ENCODE data around the gene RPS21.
A peak's percentile ranks its signal among the peaks of the same experiment; 100 is the strongest.

Gene RPS21

GRCh38 chr20:62358171-62359042 is 28.5 kb upstream of the RPS21 start:
- H3K36me3 ChIP-seq: peaks cover 43% of the 10 kb centered on the region
- H3K27me3 ChIP-seq (ENCODE audit: insufficient read depth, low read depth, severe bottlenecking): no peaks in the 10 kb centered on the region
- no peak overlapping the region for H3K4me3 ChIP-seq (ENCODE audit: low read depth, low read length)
- no peak for TF ChIP-seq CTCF (IDR thresholded peaks at IDR 0.05; ENCODE audit: low read depth, low read length)
- DNase-seq: peak; percentile 20
- H3K9me3 ChIP-seq (ENCODE audit: severe bottlenecking): no peaks in the 10 kb centered on the region
- peak overlapping the region; percentile 95 for H3K27ac ChIP-seq

DNA sequence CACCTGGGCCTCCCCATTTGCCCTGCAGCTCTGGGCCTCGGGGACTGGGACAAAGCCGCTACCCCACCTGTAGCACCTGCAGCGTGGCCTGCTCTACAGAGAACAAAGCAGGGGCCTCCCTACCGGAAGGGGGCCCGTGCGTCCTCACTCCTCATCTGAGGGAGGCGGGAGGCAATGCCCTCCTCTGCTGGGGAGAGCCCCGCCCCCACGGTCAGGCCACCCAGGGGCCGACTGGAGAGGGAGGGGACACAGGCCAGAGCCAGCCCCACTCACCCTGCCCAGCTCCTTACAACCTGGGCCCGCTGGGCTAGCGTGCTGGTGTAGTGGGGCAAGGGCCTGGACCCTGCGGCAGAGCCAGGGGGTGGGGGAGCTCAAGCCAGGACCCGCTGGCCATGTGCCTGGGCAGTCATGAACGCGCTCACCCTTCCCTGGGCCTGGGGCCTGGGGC is 27.8 kb upstream of the RPS21 start:
- no peaks in the 10 kb centered on the region for H3K27me3 ChIP-seq (ENCODE audit: insufficient read depth, low read depth, severe bottlenecking)
- H3K4me3 ChIP-seq (ENCODE audit: low read depth, low read length): no peak overlapping the region
- H3K9me3 ChIP-seq (ENCODE audit: severe bottlenecking): no peaks in the 10 kb centered on the region
- no peak for TF ChIP-seq CTCF (IDR thresholded peaks at IDR 0.05; ENCODE audit: low read depth, low read length)
- peaks cover 46% of the 10 kb centered on the region for H3K36me3 ChIP-seq
- H3K27ac ChIP-seq: peak overlapping the region; percentile 95
- peak; percentile 75 for DNase-seq

DNA sequence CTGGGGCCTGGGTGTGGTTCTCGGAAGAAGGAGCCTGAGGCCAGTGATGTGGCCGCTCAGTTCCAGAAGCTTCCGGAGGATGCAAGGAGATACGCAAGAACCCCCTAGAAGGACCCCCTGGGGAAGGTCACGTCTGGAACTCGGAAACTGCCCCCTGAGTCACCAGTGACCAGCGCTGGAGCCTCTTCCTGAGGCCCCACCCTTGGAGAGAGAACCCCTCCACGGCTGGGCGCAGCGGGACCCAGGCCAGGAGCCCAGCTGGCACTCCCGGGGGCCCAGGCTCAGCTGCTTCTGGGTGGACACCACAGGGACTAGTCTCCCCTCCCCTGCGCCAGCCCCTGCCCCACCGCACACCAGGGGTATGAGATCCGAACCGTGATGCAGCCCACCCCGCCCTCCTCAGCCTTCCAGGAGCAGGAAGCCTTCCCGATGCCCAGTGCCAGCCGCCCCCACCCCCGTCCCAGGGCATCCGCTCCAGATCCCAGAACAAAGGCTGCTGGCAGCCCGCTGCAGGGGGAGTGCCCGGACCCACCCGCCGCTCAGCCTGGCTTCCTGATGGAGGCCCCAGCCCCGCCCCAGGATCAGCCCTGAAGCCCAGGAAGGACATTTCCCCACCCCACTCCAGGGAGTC is 27.3 kb upstream of the RPS21 start:
- no peaks in the 10 kb centered on the region for H3K27me3 ChIP-seq (ENCODE audit: insufficient read depth, low read depth, severe bottlenecking)
- peak overlapping the region; percentile 95 for H3K27ac ChIP-seq
- no peak for DNase-seq
- TF ChIP-seq CTCF (IDR thresholded peaks at IDR 0.05; ENCODE audit: low read depth, low read length): no peak
- no peak overlapping the region for H3K4me3 ChIP-seq (ENCODE audit: low read depth, low read length)
- no peaks in the 10 kb centered on the region for H3K9me3 ChIP-seq (ENCODE audit: severe bottlenecking)
- peaks cover 46% of the 10 kb centered on the region for H3K36me3 ChIP-seq

- H3K27ac ChIP-seq: no peak overlapping the region
- no peak overlapping the region for H3K4me3 ChIP-seq (ENCODE audit: low read depth, low read length)
- TF ChIP-seq CTCF (IDR thresholded peaks at IDR 0.05; ENCODE audit: low read depth, low read length): no peak
- peak; percentile 8 for DNase-seq
- H3K9me3 ChIP-seq (ENCODE audit: severe bottlenecking): no peaks in the 10 kb centered on the region
- H3K27me3 ChIP-seq (ENCODE audit: insufficient read depth, low read depth, severe bottlenecking): no peaks in the 10 kb centered on the region
- H3K36me3 ChIP-seq: peaks cover 38% of the 10 kb centered on the region
These were observed 25.8 kb upstream of the RPS21 start for GRCh38 chr20:62360854-62361798.

DNA sequence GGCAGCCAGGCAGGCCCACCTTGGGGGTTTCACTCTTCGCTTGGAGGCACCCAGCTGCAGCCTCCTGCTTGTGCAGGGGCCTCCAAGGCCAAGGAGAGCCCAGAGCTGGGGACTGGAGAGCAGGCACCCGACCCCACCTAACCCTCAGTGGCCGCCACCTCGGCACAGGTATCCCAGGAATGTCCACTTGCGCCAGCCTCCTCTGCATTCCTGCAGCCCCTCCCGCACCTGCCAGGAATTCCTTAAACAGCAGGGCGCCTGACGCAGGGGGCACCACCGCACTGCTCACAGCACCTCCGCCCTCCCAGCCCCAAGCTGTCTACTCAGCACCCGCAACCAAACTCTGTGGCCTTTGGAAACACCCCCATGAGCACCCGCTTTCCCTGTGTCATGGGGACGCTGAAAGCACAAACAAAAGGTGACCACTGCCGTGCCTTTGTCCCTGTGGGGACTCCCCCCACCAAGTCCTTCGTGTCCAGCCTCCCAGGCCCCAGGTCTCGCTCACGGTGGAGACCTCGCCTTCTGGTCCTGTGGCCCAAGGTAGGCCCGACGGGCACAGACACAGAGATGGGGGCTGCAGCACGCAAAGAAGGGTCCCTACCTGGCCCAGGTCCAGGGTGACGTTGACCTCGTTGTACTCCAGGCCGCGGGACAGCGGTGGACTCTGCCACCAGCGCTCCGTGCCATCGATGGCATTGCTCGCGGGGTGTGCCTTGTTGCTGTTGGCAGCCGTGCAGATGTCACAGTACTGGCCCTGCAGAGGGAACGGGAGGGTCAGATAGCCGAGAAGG is 24.9 kb upstream of the RPS21 start:
- H3K9me3 ChIP-seq (ENCODE audit: severe bottlenecking): no peaks in the 10 kb centered on the region
- no peak overlapping the region for H3K4me3 ChIP-seq (ENCODE audit: low read depth, low read length)
- H3K27ac ChIP-seq: peak overlapping the region; percentile 93
- DNase-seq: no peak
- H3K27me3 ChIP-seq (ENCODE audit: insufficient read depth, low read depth, severe bottlenecking): no peaks in the 10 kb centered on the region
- peaks cover 38% of the 10 kb centered on the region for H3K36me3 ChIP-seq
- no peak for TF ChIP-seq CTCF (IDR thresholded peaks at IDR 0.05; ENCODE audit: low read depth, low read length)
